Prostate gland (tissue), 2 donors: ENCODE results near the gene ABCA2. TPM values are rescaled to one million over a fixed set of nuclear protein-coding genes. Genes with fewer than 3 reads are reported as not detected.

Source experiments
- DNase-seq: peaks from one replicate; pipeline ENCODE4 v3.0.0-alpha.2; 2019; ENCODE audit warnings: low spot score
- H3K27ac ChIP-seq, 2 donors: fragments of 200-600 bp; sonication (generic); 2 replicates each; pipeline ENCODE4 v1.5.1; 2017 to 2019
- H3K27me3 ChIP-seq: fragments of 200-600 bp; sonication (generic); replicated peaks from 2 replicates; pipeline ENCODE4 v1.5.1; 2019; ENCODE audit not compliant: insufficient read depth
- H3K36me3 ChIP-seq, 2 donors: fragments of 200-600 bp; sonication (generic); 1 replicate in 1 of 2; 2 replicates in 1 of 2; pipeline versions ENCODE4 v1.5.1 to v1.8.1; 2017 to 2019
- H3K4me1 ChIP-seq: fragments of 200-600 bp; sonication (generic); replicated peaks from 2 replicates; pipeline ENCODE4 v1.5.1; 2019
- H3K4me3 ChIP-seq, 2 donors: fragments of 200-600 bp; sonication (generic); 2 replicates each; pipeline ENCODE4 v1.5.1; 2017 to 2019
- H3K9me3 ChIP-seq: fragments of 200-600 bp; sonication (generic); 2 replicates; pipeline ENCODE4 v1.5.1; 2017
- POLR2A ChIP-seq: fragments of 450-650 bp; IDR thresholded peaks from one replicate; pipeline ENCODE4 v1.6.1; 2016; ENCODE audit warnings: antibody characterized with exemption, mild to moderate bottlenecking
- POLR2AphosphoS5 ChIP-seq: sonication (generic); formaldehyde crosslinking; IDR thresholded peaks from one replicate; pipeline ENCODE4 v1.6.1; 2017; ENCODE audit warnings: antibody characterized with exemption
- WGBS: methylation state at CpG from one replicate; pipeline ENCODE4 v1.1.5; 2018; 5-methylcytosine and 5-hydroxymethylcytosine counted together
- intact Hi-C: fragments of 100-400 bp; cut with DNase I; formaldehyde crosslinking; loops from one replicate; pipeline ENCODE4 v1.14.2; 2022
- total RNA-seq, 2 donors: library from RNA; depleted of rRNA; stranded (reverse); fragments of >200 nt; gene quantifications; one replicate each; pipeline ENCODE4 v1.1.0, GENCODE V29; 2016
- TF ChIP-seq, protein P1 (sequence below), 4 experiments: fragments of 200-600 bp in 2 of 4; fragments of 450-650 bp in 2 of 4; sonication (generic) in 2 of 4; IDR thresholded peaks; 1 replicate in 3 of 4; 2 replicates in 1 of 4; pipeline ENCODE4 v1.5.1; 2016 to 2019; ENCODE audit warnings: antibody characterized with exemption in 4 of 4, mild to moderate bottlenecking in 2 of 4, moderate library complexity in 2 of 4

Gene ABCA2
- total RNA-seq, 2 donors from 2014 or later, result 27.4 to 79.1 TPM

DNA sequence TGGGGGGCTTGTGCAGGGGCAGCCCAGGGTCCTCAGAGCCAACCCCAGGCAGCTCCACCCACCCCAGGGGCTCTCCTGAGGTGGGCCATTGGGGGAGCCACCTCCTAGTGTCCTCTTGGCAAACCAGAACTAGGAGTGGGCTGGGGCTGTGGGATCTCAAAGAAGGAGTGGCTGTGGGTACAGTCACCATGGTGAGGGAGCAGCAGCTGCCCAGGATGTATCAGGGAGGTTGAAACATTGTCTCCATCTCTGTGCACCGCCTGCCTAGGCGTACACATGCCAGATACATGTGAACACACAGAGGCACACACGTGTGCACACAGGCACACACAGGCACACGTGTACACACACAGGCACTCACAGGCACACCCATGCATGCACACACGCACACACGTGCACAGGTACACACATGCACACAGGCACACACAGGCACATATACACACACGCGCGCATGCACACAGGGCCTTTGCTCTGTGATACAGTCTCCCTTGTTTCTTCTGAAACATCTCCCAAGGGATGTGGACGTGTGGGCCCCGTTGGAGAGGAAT lies 65.3 kb downstream of the ABCA2 start:
- Histone ChIP-seq H3K27ac (no peak overlapping the region), H3K4me1 (peaks cover 9% of the 10 kb centered on the region), H3K36me3 (no peaks in the 10 kb centered on the region), H3K4me3 (no peak overlapping the region), H3K9me3 (no peaks in the 10 kb centered on the region), H3K27me3 (no peaks in the 10 kb centered on the region)
- WGBS, result 91% methylated on average over 11 of the region's 11 CpGs
- no peak for DNase-seq
- TF ChIP-seq, protein P1, sequence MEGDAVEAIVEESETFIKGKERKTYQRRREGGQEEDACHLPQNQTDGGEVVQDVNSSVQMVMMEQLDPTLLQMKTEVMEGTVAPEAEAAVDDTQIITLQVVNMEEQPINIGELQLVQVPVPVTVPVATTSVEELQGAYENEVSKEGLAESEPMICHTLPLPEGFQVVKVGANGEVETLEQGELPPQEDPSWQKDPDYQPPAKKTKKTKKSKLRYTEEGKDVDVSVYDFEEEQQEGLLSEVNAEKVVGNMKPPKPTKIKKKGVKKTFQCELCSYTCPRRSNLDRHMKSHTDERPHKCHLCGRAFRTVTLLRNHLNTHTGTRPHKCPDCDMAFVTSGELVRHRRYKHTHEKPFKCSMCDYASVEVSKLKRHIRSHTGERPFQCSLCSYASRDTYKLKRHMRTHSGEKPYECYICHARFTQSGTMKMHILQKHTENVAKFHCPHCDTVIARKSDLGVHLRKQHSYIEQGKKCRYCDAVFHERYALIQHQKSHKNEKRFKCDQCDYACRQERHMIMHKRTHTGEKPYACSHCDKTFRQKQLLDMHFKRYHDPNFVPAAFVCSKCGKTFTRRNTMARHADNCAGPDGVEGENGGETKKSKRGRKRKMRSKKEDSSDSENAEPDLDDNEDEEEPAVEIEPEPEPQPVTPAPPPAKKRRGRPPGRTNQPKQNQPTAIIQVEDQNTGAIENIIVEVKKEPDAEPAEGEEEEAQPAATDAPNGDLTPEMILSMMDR (IDR thresholded peaks at IDR 0.05), result no peak
- TF ChIP-seq POLR2A (no peak), POLR2AphosphoS5 (no peak)
- intact Hi-C loops, result no loop called here

DNA sequence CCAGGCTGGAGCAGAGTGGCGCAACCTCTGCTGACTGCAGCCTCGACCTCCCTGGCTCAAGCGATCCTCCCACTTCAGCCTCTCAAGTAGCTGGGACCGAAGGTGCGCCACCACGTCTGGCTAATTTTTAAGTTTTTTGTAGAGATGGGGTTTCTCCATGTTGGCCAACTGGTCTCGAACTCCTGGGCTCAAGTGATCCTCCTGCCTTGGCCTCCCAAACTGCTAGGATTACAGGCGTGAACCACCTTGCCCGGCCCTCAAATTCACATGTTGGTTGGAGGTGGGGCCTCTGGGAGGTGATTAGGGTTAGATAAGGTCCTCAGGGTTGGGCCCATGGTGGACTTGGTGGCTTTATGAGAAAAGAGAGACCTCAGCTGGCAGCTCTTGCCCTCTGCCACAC lies 65.9 kb downstream of the ABCA2 start:
- intact Hi-C loops, result no loop called here
- no peaks in the 10 kb centered on the region for H3K36me3 ChIP-seq
- TF ChIP-seq POLR2A (no peak), POLR2AphosphoS5 (no peak)
- TF ChIP-seq, protein P1 (IDR thresholded peaks at IDR 0.05), result no peak
- WGBS, result 97% methylated on average over 9 of the region's 9 CpGs
- H3K27me3 ChIP-seq, result no peaks in the 10 kb centered on the region
- no peak overlapping the region for H3K4me3 ChIP-seq
- peaks cover 9% of the 10 kb centered on the region for H3K4me1 ChIP-seq
- H3K27ac ChIP-seq, result peak overlapping the region in 1 of 2 donors; percentile 62
- DNase-seq, result no peak
- no peaks in the 10 kb centered on the region for H3K9me3 ChIP-seq

DNA sequence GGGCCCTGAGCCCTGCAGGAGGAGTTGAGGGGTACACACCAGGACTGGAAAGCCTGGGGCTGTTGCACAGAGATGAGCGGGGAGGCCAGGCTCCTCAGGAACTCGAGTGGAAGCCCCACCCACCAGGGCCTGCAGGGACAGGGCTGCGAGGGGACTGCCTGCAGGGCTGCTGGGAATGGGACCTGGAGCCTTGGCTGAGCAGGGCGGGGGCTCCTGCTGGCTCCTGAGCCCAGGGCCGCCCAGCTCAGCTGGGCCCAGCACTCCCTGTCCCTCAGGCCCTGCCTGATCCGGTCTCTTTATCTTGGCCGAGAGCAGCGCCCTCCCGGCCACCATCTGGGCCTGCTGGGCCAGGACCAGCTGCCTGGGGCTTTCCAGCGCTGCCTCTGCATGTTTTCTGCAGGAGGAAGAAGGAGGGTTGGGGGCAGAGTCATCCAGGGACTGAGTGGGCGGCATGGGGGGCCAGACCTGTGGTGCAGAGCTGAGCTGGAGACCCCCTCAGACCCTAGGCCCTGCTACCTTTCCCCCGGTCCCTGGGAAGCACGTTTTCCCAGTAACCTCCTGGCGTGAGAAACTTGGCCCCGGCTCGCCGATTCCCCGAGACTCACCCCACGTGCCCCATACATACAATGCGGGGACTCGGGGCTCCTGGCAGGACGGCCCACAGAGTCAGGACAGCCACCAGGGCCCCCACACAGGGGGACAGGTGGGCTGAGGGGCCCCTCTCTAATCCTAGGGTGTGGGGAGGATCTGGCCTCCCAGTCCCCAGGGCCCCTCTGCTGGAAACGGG lies 66.6 kb downstream of the ABCA2 start:
- Histone ChIP-seq H3K4me3 (no peak overlapping the region), H3K4me1 (peaks cover 9% of the 10 kb centered on the region), H3K9me3 (no peaks in the 10 kb centered on the region), H3K27me3 (no peaks in the 10 kb centered on the region), H3K27ac (peak overlapping the region; percentile 62 to 63), H3K36me3 (no peaks in the 10 kb centered on the region)
- WGBS, result 46% methylated on average over 22 of the region's 23 CpGs
- DNase-seq, result peak; percentile 59
- TF ChIP-seq POLR2AphosphoS5 (peak; percentile 68), POLR2A (no peak)
- TF ChIP-seq, protein P1 (IDR thresholded peaks at IDR 0.05), result no peak
- intact Hi-C loops, result no loop called here

DNA sequence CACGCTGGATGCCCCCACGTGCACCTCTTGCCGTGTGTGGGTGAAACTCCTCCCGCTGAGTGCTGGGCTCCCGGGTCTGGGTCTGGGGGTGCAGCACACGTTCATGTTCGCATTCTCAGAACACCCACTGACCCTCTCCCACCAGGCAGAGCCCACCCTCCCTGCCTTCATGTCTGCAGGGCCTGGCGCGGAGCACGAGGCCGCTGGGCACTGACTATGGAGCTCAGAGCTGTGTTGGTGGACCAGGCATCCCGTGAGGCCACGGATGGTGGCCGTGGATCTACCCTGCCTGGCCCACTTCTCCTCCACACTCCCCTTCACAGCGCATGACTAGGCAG lies 67.1 kb downstream of the ABCA2 start:
- H3K27me3 ChIP-seq, result no peaks in the 10 kb centered on the region
- no peak for DNase-seq
- no peaks in the 10 kb centered on the region for H3K36me3 ChIP-seq
- H3K4me3 ChIP-seq, result no peak overlapping the region
- peaks cover 9% of the 10 kb centered on the region for H3K4me1 ChIP-seq
- peak overlapping the region; percentile 62 to 63 for H3K27ac ChIP-seq
- TF ChIP-seq, protein P1 (IDR thresholded peaks at IDR 0.05), result no peak
- TF ChIP-seq POLR2A (no peak), POLR2AphosphoS5 (no peak)
- intact Hi-C loops, result no loop called here
- no peaks in the 10 kb centered on the region for H3K9me3 ChIP-seq
- WGBS, result 77% methylated on average over 15 of the region's 15 CpGs
